MM.1S (cell line): ENCODE data around the gene KCNMA1.

ENCODE experiments used
- DNase-seq: peaks from one replicate; pipeline ENCODE4 v3.0.0-alpha.2; 2015
- H2AFZ ChIP-seq: fragments of 300-600 bp; sonication (generic); 2 replicates; pipeline ENCODE4 v1.6.0; 2016; ENCODE audit warnings: antibody characterized with exemption, low read length
- H3F3A ChIP-seq: fragments of 300-600 bp; sonication (generic); 2 replicates; pipeline ENCODE4 v1.6.1; 2016; ENCODE audit warnings: mild to moderate bottlenecking, antibody characterized with exemption, low read length, moderate library complexity, mixed read lengths; ENCODE audit not compliant: insufficient read depth
- H3K27ac ChIP-seq: fragments of 300-600 bp; sonication (generic); 2 replicates; pipeline ENCODE4 v1.5.1; 2016; ENCODE audit warnings: mild to moderate bottlenecking, low read length
- H3K27me3 ChIP-seq: fragments of 300-600 bp; sonication (generic); replicated peaks from 2 replicates; pipeline ENCODE4 v1.6.0; 2016; ENCODE audit warnings: low read length; ENCODE audit not compliant: insufficient read depth
- H3K36me3 ChIP-seq: fragments of 300-600 bp; sonication (generic); replicated peaks from 2 replicates; pipeline ENCODE4 v1.6.1; 2016; ENCODE audit warnings: mild to moderate bottlenecking, low read length, mixed read lengths; ENCODE audit not compliant: insufficient read depth
- H3K4me1 ChIP-seq: fragments of 300-600 bp; sonication (generic); 2 replicates; pipeline ENCODE4 v1.6.1; 2016; ENCODE audit warnings: low read length, mixed read lengths
- H3K4me2 ChIP-seq: fragments of 300-600 bp; sonication (generic); 2 replicates; pipeline ENCODE4 v1.6.0; 2016; ENCODE audit warnings: low read depth, low read length
- H3K4me3 ChIP-seq: fragments of 300-600 bp; sonication (generic); 2 replicates; pipeline ENCODE4 v1.5.1; 2016; ENCODE audit warnings: low read length, mixed read lengths
- H3K79me2 ChIP-seq: fragments of 300-600 bp; sonication (generic); 2 replicates; pipeline ENCODE4 v1.6.1; 2016; ENCODE audit warnings: mixed run types, low read length, mixed read lengths
- H3K9ac ChIP-seq: fragments of 300-600 bp; sonication (generic); 2 replicates; pipeline ENCODE4 v1.6.1; 2016; ENCODE audit warnings: low read length, mixed read lengths
- H3K9me2 ChIP-seq: fragments of 300-600 bp; sonication (generic); replicated peaks from 2 replicates; pipeline ENCODE4 v1.6.1; 2016; ENCODE audit warnings: mild to moderate bottlenecking, low read length, mixed read lengths; ENCODE audit not compliant: insufficient read depth
- H3K9me3 ChIP-seq: fragments of 300-600 bp; sonication (generic); replicated peaks from 2 replicates; pipeline ENCODE4 v1.6.1; 2016; ENCODE audit warnings: mild to moderate bottlenecking, low read length, mixed read lengths; ENCODE audit not compliant: insufficient read depth
- H4K20me1 ChIP-seq: fragments of 300-600 bp; sonication (generic); 2 replicates; pipeline ENCODE4 v1.6.1; 2016; ENCODE audit warnings: mild to moderate bottlenecking, low read length, moderate library complexity, mixed read lengths; ENCODE audit not compliant: insufficient read depth
- CTCF ChIP-seq: fragments of 300-600 bp; sonication (generic); IDR thresholded peaks from 2 replicates; pipeline ENCODE4 v1.5.1; 2016; ENCODE audit warnings: antibody characterized with exemption, low read length, mixed read lengths
- EZH2 ChIP-seq: fragments of 300-600 bp; sonication (generic); optimal IDR thresholded peaks from 2 replicates; pipeline ENCODE3; 2017; ENCODE audit warnings: low read depth, mild to moderate bottlenecking, antibody characterized with exemption, low read length, mixed read lengths
- EZH2phosphoT487 ChIP-seq: fragments of 300-600 bp; sonication (generic); IDR thresholded peaks from 2 replicates; pipeline ENCODE4 v1.6.1; 2018; ENCODE audit warnings: antibody characterized with exemption, low read length

Gene KCNMA1

GRCh38 chr10:77377034-77377433 is 260.6 kb downstream of the KCNMA1 start:
- H3K9me2 ChIP-seq: no peaks in the 10 kb centered on the region
- no peaks in the 10 kb centered on the region for H3K9me3 ChIP-seq
- H3K36me3 ChIP-seq: no peaks in the 10 kb centered on the region
- no peak overlapping the region for H2AFZ ChIP-seq
- no peak for TF ChIP-seq CTCF
- no peak for TF ChIP-seq EZH2
- TF ChIP-seq EZH2phosphoT487: no peak
- no peaks in the 10 kb centered on the region for H3K79me2 ChIP-seq
- H3K27ac ChIP-seq: no peak overlapping the region
- H3F3A ChIP-seq: no peaks in the 10 kb centered on the region
- no peak overlapping the region for H3K9ac ChIP-seq
- no peak overlapping the region for H3K4me3 ChIP-seq
- H4K20me1 ChIP-seq: no peaks in the 10 kb centered on the region
- H3K4me2 ChIP-seq: no peak overlapping the region
- no peak for DNase-seq
- H3K4me1 ChIP-seq: no peaks in the 10 kb centered on the region
- H3K27me3 ChIP-seq: no peaks in the 10 kb centered on the region

- no peaks in the 10 kb centered on the region for H3K9me2 ChIP-seq
- no peaks in the 10 kb centered on the region for H3K36me3 ChIP-seq
- H3K27ac ChIP-seq: no peak overlapping the region
- no peak overlapping the region for H3K9ac ChIP-seq
- no peaks in the 10 kb centered on the region for H3K4me1 ChIP-seq
- no peak overlapping the region for H3K4me2 ChIP-seq
- no peak overlapping the region for H3K4me3 ChIP-seq
- no peaks in the 10 kb centered on the region for H4K20me1 ChIP-seq
- H3K9me3 ChIP-seq: no peaks in the 10 kb centered on the region
- TF ChIP-seq CTCF: no peak
- TF ChIP-seq EZH2phosphoT487: no peak
- no peak for TF ChIP-seq EZH2
- no peaks in the 10 kb centered on the region for H3K27me3 ChIP-seq
- no peaks in the 10 kb centered on the region for H3K79me2 ChIP-seq
- H3F3A ChIP-seq: no peaks in the 10 kb centered on the region
- no peak for DNase-seq
- H2AFZ ChIP-seq: no peak overlapping the region
Measured at GRCh38 chr10:77374189-77374656, 263.4 kb downstream of the KCNMA1 start.

- H4K20me1 ChIP-seq: no peaks in the 10 kb centered on the region
Measured at GRCh38 chr10:77371848-77372799, 265.5 kb downstream of the KCNMA1 start.

GRCh38 chr10:77371421-77371820 is 266.2 kb downstream of the KCNMA1 start:
- Histone ChIP-seq H3K79me2 (no peaks in the 10 kb centered on the region), H2AFZ (no peak overlapping the region), H3K36me3 (no peaks in the 10 kb centered on the region), H3K27ac (no peak overlapping the region), H3K27me3 (no peaks in the 10 kb centered on the region), H3K9ac (no peak overlapping the region), H3K9me3 (no peaks in the 10 kb centered on the region), H3K9me2 (no peaks in the 10 kb centered on the region), H3K4me2 (no peak overlapping the region), H3F3A (no peaks in the 10 kb centered on the region), H3K4me3 (no peak overlapping the region), H4K20me1 (no peaks in the 10 kb centered on the region), H3K4me1 (no peaks in the 10 kb centered on the region)
- TF ChIP-seq CTCF (no peak), EZH2 (no peak), EZH2phosphoT487 (no peak)
- no peak for DNase-seq

More at GRCh38 chr10:77371848-77372799, 265.5 kb downstream of the KCNMA1 start:
- no peak overlapping the region for H2AFZ ChIP-seq
- no peak overlapping the region for H3K9ac ChIP-seq
- H3K9me3 ChIP-seq: no peaks in the 10 kb centered on the region
- H3K79me2 ChIP-seq: no peaks in the 10 kb centered on the region
- H3K9me2 ChIP-seq: no peaks in the 10 kb centered on the region
- no peak overlapping the region for H3K4me2 ChIP-seq
- DNase-seq: no peak
- no peak overlapping the region for H3K4me3 ChIP-seq
- H3F3A ChIP-seq: no peaks in the 10 kb centered on the region
- H3K27ac ChIP-seq: no peak overlapping the region
- no peaks in the 10 kb centered on the region for H3K36me3 ChIP-seq
- no peaks in the 10 kb centered on the region for H3K4me1 ChIP-seq
- H3K27me3 ChIP-seq: no peaks in the 10 kb centered on the region
- no peak for TF ChIP-seq EZH2phosphoT487
